Measurements from ENCODE around the gene CMSS1.

CMSS1 gene

DNA sequence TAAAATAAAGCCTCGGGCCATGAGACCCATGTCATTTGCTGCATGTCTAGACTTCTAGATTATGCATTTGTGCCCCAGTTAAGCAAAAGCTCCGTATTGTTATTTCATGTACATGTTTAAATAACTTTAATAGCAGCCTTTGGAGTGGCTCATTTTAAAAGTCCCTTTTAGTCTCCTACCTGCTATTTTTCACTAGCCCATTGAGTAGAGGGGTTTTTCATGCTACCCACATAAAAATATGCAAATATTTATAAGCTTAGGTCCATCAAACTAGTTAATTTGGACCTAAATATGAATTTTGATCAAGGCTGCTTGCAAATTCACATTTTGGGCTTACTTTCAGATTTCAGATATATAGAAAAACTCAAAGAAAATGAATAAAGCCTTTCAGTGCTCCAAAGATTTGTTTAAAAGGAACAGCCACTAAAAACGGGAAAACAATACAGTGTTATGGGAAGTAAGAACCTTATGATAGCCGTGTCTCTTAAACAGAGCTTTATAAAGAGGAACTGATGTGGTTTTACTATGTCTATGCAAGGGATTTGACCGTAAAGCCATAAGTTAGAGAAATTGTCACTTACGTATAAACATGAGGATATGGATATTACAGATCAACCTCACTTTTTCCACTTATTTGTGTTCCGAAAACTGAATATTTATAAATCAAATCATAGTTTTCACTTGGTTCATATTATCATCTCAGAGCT is 266.6 kb downstream of the CMSS1 start:
- no CpG with 5 or more reads among the region's 7 CpGs for WGBS (ENCODE audit: extremely low coverage, insufficient coverage, low lambda C conversion rate)
- DNase-seq, result no peak

DNA sequence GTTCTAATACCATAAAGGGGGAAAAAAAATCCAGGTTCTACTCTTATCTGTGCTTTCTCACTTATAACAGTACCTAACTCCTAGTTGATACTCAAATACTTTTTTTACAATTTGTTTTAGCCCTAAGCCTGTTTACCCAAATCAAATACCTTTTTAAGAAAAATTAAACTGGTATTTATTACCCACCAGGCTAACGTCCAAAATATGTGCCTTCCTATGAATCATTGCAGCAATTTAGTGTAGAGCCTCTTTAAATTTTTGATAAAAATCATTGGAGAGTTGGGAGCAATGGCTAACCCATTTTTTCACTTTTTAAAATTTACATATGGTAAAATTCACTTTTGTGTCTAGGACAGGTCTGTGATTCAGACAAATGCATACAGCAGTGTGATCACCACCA is 268.7 kb downstream of the CMSS1 start:
- Histone ChIP-seq H2BK5ac (ENCODE audit: low read length) (no peak overlapping the region), H3K4me3 (ENCODE audit: low read length) (no peak overlapping the region), H3K4me2 (ENCODE audit: low read length) (no peak overlapping the region), H4K8ac (ENCODE audit: low read depth, low read length) (no peak overlapping the region), H2BK15ac (replicated peaks; ENCODE audit: low read depth) (no peak overlapping the region), H3K36me3 (ENCODE audit: control insufficient read depth, insufficient read depth, low read length) (no peaks in the 10 kb centered on the region), H3K9ac (ENCODE audit: low read length) (no peak overlapping the region), H3K4ac (ENCODE audit: low read depth, low read length) (no peak overlapping the region), H3K56ac (ENCODE audit: low read length) (no peak overlapping the region), H3K23ac (ENCODE audit: low read length) (no peak overlapping the region), H3K4me1 (ENCODE audit: control insufficient read depth, low read depth, low read length) (no peaks in the 10 kb centered on the region), H3K27ac (ENCODE audit: low read depth, low read length) (no peak overlapping the region), H4K5ac (ENCODE audit: low read length) (no peak overlapping the region), H2BK120ac (ENCODE audit: low read depth, low read length) (no peak overlapping the region), H3K27me3 (ENCODE audit: insufficient read depth, low read length, poor library complexity) (no peaks in the 10 kb centered on the region), H3K79me1 (ENCODE audit: low read length) (no peaks in the 10 kb centered on the region), H2AK5ac (ENCODE audit: low read length) (no peak overlapping the region), H3K79me2 (ENCODE audit: control insufficient read depth, insufficient read depth, low read length) (no peaks in the 10 kb centered on the region), H3K18ac (ENCODE audit: low read length) (no peak overlapping the region)
- WGBS (ENCODE audit: extremely low coverage, insufficient coverage, low lambda C conversion rate), result no CpG with 5 or more reads among the region's 1 CpG
- no peak for DNase-seq

More for the DNA sequence above, 266.6 kb downstream of the CMSS1 start:
- H3K36me3 ChIP-seq (ENCODE audit: control insufficient read depth, insufficient read depth, low read length), result no peaks in the 10 kb centered on the region
- no peak overlapping the region for H3K56ac ChIP-seq (ENCODE audit: low read length)
- no peak overlapping the region for H3K9ac ChIP-seq (ENCODE audit: low read length)
- no peak overlapping the region for H2BK5ac ChIP-seq (ENCODE audit: low read length)
- H3K4ac ChIP-seq (ENCODE audit: low read depth, low read length), result no peak overlapping the region
- H3K79me2 ChIP-seq (ENCODE audit: control insufficient read depth, insufficient read depth, low read length), result no peaks in the 10 kb centered on the region
- no peak overlapping the region for H4K8ac ChIP-seq (ENCODE audit: low read depth, low read length)
- H4K5ac ChIP-seq (ENCODE audit: low read length), result no peak overlapping the region
- H2BK15ac ChIP-seq (replicated peaks; ENCODE audit: low read depth), result no peak overlapping the region
- no peak overlapping the region for H2AK5ac ChIP-seq (ENCODE audit: low read length)
- H3K79me1 ChIP-seq (ENCODE audit: low read length), result no peaks in the 10 kb centered on the region
- no peak overlapping the region for H2BK120ac ChIP-seq (ENCODE audit: low read depth, low read length)
- H3K18ac ChIP-seq (ENCODE audit: low read length), result no peak overlapping the region
- H3K23ac ChIP-seq (ENCODE audit: low read length), result no peak overlapping the region
- no peak overlapping the region for H3K27ac ChIP-seq (ENCODE audit: low read depth, low read length)
- no peaks in the 10 kb centered on the region for H3K27me3 ChIP-seq (ENCODE audit: insufficient read depth, low read length, poor library complexity)
- H3K4me2 ChIP-seq (ENCODE audit: low read length), result no peak overlapping the region
- H3K4me1 ChIP-seq (ENCODE audit: control insufficient read depth, low read depth, low read length), result no peaks in the 10 kb centered on the region
- H3K4me3 ChIP-seq (ENCODE audit: low read length), result no peak overlapping the region

DNA sequence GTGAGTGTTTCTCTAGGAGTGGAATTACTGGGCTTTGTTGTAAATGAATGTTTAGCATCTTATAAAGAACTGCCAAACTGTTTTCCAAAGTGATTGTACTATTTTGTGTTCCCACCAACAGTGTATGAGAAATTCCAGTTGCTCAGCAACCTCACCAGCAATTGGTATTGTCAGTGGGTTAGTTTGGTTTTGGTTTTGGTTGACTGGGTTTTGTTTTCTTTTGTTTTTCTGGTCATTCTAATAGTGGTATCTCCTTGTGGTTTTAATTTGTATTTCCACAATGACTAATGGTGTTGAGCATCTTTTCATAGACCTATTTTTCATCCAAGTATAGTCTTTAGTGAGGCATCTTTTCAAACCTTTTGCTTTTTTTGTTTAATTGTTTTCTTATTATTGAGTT is 269.5 kb downstream of the CMSS1 start:
- Histone ChIP-seq H3K18ac (ENCODE audit: low read length) (no peak overlapping the region), H3K79me2 (ENCODE audit: control insufficient read depth, insufficient read depth, low read length) (no peaks in the 10 kb centered on the region), H4K8ac (ENCODE audit: low read depth, low read length) (no peak overlapping the region), H2AK5ac (ENCODE audit: low read length) (no peak overlapping the region), H2BK5ac (ENCODE audit: low read length) (no peak overlapping the region), H3K4me3 (ENCODE audit: low read length) (no peak overlapping the region), H3K4ac (ENCODE audit: low read depth, low read length) (no peak overlapping the region), H3K4me1 (ENCODE audit: control insufficient read depth, low read depth, low read length) (no peaks in the 10 kb centered on the region), H4K5ac (ENCODE audit: low read length) (no peak overlapping the region), H3K9ac (ENCODE audit: low read length) (no peak overlapping the region), H3K23ac (ENCODE audit: low read length) (no peak overlapping the region), H3K79me1 (ENCODE audit: low read length) (no peaks in the 10 kb centered on the region), H3K56ac (ENCODE audit: low read length) (no peak overlapping the region), H3K27ac (ENCODE audit: low read depth, low read length) (no peak overlapping the region), H3K27me3 (ENCODE audit: insufficient read depth, low read length, poor library complexity) (no peaks in the 10 kb centered on the region), H2BK15ac (replicated peaks; ENCODE audit: low read depth) (no peak overlapping the region), H2BK120ac (ENCODE audit: low read depth, low read length) (no peak overlapping the region), H3K4me2 (ENCODE audit: low read length) (no peak overlapping the region), H3K36me3 (ENCODE audit: control insufficient read depth, insufficient read depth, low read length) (no peaks in the 10 kb centered on the region)
- DNase-seq, result no peak

DNA sequence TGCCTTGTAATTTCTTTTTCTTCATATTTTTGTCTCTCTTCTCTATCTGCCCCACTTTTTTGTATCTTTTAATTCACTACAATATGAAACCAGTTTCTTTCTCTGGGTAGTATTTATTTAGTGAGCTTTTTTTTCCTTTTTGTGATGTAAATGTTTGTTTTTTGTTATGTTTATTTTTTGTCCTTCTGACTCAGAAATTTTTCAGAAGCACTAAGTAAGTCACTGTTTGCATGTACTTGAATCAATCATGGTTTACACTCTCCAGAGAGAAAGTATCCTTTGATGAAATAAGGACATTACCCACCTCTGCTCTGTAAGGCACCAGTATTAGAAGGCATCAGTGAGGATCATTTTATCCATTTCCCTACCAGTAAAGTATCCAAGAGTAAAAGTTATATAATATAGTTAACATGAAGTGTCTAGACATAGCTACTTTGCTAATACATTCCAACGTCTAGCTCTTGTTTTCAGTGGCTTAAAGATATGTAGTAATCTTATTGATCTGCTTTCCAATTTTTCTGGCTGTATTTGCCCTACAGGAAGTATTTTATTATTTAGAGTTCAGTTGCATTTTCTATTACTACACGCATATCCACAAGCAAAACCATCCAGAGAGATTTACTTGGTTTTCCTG is 271.2 kb downstream of the CMSS1 start:
- no peaks in the 10 kb centered on the region for H3K79me1 ChIP-seq (ENCODE audit: low read length)
- H3K4me1 ChIP-seq (ENCODE audit: control insufficient read depth, low read depth, low read length), result no peaks in the 10 kb centered on the region
- no peak overlapping the region for H3K56ac ChIP-seq (ENCODE audit: low read length)
- H3K36me3 ChIP-seq (ENCODE audit: control insufficient read depth, insufficient read depth, low read length), result no peaks in the 10 kb centered on the region
- no peak overlapping the region for H3K4me3 ChIP-seq (ENCODE audit: low read length)
- H2BK120ac ChIP-seq (ENCODE audit: low read depth, low read length), result no peak overlapping the region
- no peak overlapping the region for H2AK5ac ChIP-seq (ENCODE audit: low read length)
- H3K4me2 ChIP-seq (ENCODE audit: low read length), result no peak overlapping the region
- no peaks in the 10 kb centered on the region for H3K27me3 ChIP-seq (ENCODE audit: insufficient read depth, low read length, poor library complexity)
- H3K79me2 ChIP-seq (ENCODE audit: control insufficient read depth, insufficient read depth, low read length), result no peaks in the 10 kb centered on the region
- no peak overlapping the region for H2BK15ac ChIP-seq (replicated peaks; ENCODE audit: low read depth)
- H3K9ac ChIP-seq (ENCODE audit: low read length), result no peak overlapping the region
- H3K23ac ChIP-seq (ENCODE audit: low read length), result no peak overlapping the region
- DNase-seq, result no peak
- H4K5ac ChIP-seq (ENCODE audit: low read length), result no peak overlapping the region
- no peak overlapping the region for H2BK5ac ChIP-seq (ENCODE audit: low read length)
- H4K8ac ChIP-seq (ENCODE audit: low read depth, low read length), result no peak overlapping the region
- no peak overlapping the region for H3K4ac ChIP-seq (ENCODE audit: low read depth, low read length)
- no peak overlapping the region for H3K27ac ChIP-seq (ENCODE audit: low read depth, low read length)
- no CpG with 5 or more reads among the region's 2 CpGs for WGBS (ENCODE audit: extremely low coverage, insufficient coverage, low lambda C conversion rate)
- no peak overlapping the region for H3K18ac ChIP-seq (ENCODE audit: low read length)

DNA sequence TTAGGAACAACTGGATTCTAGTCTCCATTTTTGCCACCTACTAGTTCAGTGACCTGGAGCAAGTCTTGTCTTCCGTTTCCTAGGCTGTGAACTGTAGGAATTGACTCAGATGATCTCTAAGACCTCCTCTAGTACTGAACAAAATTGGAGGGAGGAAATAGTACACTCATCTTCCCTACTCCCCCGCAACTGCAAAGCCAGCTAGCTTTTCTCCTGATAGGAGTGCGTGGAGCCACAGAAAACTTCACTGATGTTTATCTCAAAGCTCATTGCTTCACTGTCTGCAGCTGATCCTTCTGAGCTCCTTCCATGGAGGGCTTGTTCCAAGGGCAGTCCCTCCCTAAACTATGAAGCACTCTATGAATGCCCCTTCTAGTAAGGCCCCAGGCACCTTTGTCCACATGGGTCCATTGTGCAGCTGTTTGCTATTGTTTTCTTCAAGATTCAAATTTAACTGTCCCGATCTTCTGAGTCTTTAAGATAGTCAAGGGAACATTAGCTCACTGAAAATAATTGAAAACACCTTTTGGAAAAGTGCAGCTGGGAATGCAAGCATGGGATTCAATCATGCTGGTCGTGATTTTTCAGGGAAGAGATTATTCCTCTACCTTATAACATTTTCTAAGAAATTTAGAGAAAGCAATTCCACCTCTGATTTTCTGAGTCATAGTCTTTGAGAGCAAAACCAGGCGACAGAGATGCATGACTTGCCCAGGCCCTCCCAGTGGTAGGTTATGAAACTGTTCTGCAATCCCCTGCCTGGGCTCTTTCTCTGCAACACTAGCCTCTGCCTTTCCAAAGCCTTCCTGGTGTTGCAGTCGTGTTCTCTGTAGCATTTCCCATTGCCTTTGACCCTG is 272.4 kb downstream of the CMSS1 start:
- WGBS (ENCODE audit: extremely low coverage, insufficient coverage, low lambda C conversion rate), result no CpG with 5 or more reads among the region's 7 CpGs
- Histone ChIP-seq H2BK15ac (replicated peaks; ENCODE audit: low read depth) (no peak overlapping the region), H3K79me1 (ENCODE audit: low read length) (no peaks in the 10 kb centered on the region), H3K4ac (ENCODE audit: low read depth, low read length) (no peak overlapping the region), H3K4me1 (ENCODE audit: control insufficient read depth, low read depth, low read length) (no peaks in the 10 kb centered on the region), H3K4me2 (ENCODE audit: low read length) (no peak overlapping the region), H2BK5ac (ENCODE audit: low read length) (no peak overlapping the region), H3K9ac (ENCODE audit: low read length) (no peak overlapping the region), H3K27me3 (ENCODE audit: insufficient read depth, low read length, poor library complexity) (no peaks in the 10 kb centered on the region), H2AK5ac (ENCODE audit: low read length) (no peak overlapping the region), H2BK120ac (ENCODE audit: low read depth, low read length) (no peak overlapping the region), H3K36me3 (ENCODE audit: control insufficient read depth, insufficient read depth, low read length) (no peaks in the 10 kb centered on the region), H3K4me3 (ENCODE audit: low read length) (no peak overlapping the region), H4K8ac (ENCODE audit: low read depth, low read length) (no peak overlapping the region), H4K5ac (ENCODE audit: low read length) (no peak overlapping the region), H3K23ac (ENCODE audit: low read length) (no peak overlapping the region), H3K79me2 (ENCODE audit: control insufficient read depth, insufficient read depth, low read length) (no peaks in the 10 kb centered on the region), H3K56ac (ENCODE audit: low read length) (no peak overlapping the region), H3K27ac (ENCODE audit: low read depth, low read length) (no peak overlapping the region), H3K18ac (ENCODE audit: low read length) (no peak overlapping the region)
- DNase-seq, result peak; percentile 80
